G401.6 (cell line): Measurements from ENCODE around the gene OGDH.

Source experiments
- FAIRE-seq: peaks from 2 replicates; lab custom pipeline; 2012; peaks lifted over from hg19 to GRCh38; lab: Jason Lieb, UNC

The OGDH gene

GRCh38 chr7:44618753-44619152, 12.3 kb downstream of the OGDH start:
- no peak for FAIRE-seq

GRCh38 chr7:44621034-44621749, 14.8 kb downstream of the OGDH start:
- no peak for FAIRE-seq

- no peak for FAIRE-seq
These were observed 15.3 kb downstream of the OGDH start for GRCh38 chr7:44621750-44622103.

- no peak for FAIRE-seq
These were observed 16.1 kb downstream of the OGDH start for GRCh38 chr7:44622342-44623151.

GRCh38 chr7:44624318-44624717, 17.9 kb downstream of the OGDH start:
- FAIRE-seq: no peak

- no peak for FAIRE-seq
These were observed 19.4 kb downstream of the OGDH start for GRCh38 chr7:44625526-44626471.

- no peak for FAIRE-seq
These were observed 20.2 kb downstream of the OGDH start for GRCh38 chr7:44626620-44627019.

- no peak for FAIRE-seq
These were observed 23.5 kb downstream of the OGDH start for GRCh38 chr7:44629829-44630522.

- FAIRE-seq: no peak
These were observed 24.5 kb downstream of the OGDH start for GRCh38 chr7:44630792-44631457.

GRCh38 chr7:44631458-44632115, 25.2 kb downstream of the OGDH start:
- no peak for FAIRE-seq

- FAIRE-seq: no peak
These were observed 25.8 kb downstream of the OGDH start for GRCh38 chr7:44632196-44632595.

GRCh38 chr7:44633254-44634186, 27.1 kb downstream of the OGDH start:
- FAIRE-seq: no peak

- FAIRE-seq: no peak
These were observed 27.9 kb downstream of the OGDH start for GRCh38 chr7:44634187-44634838.

GRCh38 chr7:44634839-44635591, 28.6 kb downstream of the OGDH start:
- FAIRE-seq: no peak

- FAIRE-seq: no peak
These were observed 29.7 kb downstream of the OGDH start for GRCh38 chr7:44636041-44636584.

- FAIRE-seq: no peak
These were observed 30.5 kb downstream of the OGDH start for GRCh38 chr7:44636926-44637325.

GRCh38 chr7:44637788-44638594, 31.6 kb downstream of the OGDH start:
- FAIRE-seq: no peak
